ENCODE results near the gene TTLL11.

DNA sequence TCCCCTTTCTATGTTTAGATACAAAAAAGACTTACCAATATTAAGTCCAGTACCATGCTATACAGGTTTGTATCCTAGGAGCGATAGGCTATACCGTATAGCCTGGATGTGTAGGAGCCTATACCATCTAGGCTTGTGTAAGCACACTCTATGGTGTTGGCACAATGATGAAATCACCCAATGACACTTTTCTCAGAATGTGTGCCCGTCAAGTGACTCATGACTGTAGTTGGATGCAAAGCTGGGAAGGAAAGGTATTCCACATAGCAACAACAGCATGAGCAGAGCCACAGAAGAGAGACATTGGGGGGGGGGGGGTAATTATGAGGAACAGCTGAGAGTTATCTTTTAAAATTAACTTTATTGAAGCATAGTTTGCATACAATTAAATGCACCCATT, 63.2 kb downstream of the TTLL11 start:
- no peak for TF ChIP-seq EGR1 (IDR thresholded peaks at IDR 0.05; ENCODE audit: borderline replicate concordance, low read depth, low read length)
- TF ChIP-seq EP300 (IDR thresholded peaks at IDR 0.05; ENCODE audit: borderline replicate concordance in 1 of 2, low read depth in 2 of 2, low read length in 2 of 2), result no peak
- TF ChIP-seq SP2 (IDR thresholded peaks at IDR 0.05; ENCODE audit: low read length), result no peak
- no peak for TF ChIP-seq GTF2F1 (IDR thresholded peaks at IDR 0.05; ENCODE audit: borderline replicate concordance, low read depth, low read length)
- TF ChIP-seq, protein P1, sequence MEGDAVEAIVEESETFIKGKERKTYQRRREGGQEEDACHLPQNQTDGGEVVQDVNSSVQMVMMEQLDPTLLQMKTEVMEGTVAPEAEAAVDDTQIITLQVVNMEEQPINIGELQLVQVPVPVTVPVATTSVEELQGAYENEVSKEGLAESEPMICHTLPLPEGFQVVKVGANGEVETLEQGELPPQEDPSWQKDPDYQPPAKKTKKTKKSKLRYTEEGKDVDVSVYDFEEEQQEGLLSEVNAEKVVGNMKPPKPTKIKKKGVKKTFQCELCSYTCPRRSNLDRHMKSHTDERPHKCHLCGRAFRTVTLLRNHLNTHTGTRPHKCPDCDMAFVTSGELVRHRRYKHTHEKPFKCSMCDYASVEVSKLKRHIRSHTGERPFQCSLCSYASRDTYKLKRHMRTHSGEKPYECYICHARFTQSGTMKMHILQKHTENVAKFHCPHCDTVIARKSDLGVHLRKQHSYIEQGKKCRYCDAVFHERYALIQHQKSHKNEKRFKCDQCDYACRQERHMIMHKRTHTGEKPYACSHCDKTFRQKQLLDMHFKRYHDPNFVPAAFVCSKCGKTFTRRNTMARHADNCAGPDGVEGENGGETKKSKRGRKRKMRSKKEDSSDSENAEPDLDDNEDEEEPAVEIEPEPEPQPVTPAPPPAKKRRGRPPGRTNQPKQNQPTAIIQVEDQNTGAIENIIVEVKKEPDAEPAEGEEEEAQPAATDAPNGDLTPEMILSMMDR (IDR thresholded peaks at IDR 0.05; ENCODE audit: control extremely low read depth in 1 of 3, insufficient read depth in 1 of 3, low read depth in 1 of 3, low read length in 3 of 3), result no peak
- TF ChIP-seq EZH2 (IDR thresholded peaks at IDR 0.05; ENCODE audit: low read depth, low read length, severe bottlenecking), result no peak
- TF ChIP-seq, protein P2, sequence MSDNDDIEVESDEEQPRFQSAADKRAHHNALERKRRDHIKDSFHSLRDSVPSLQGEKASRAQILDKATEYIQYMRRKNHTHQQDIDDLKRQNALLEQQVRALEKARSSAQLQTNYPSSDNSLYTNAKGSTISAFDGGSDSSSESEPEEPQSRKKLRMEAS (IDR thresholded peaks at IDR 0.05), result no peak
- TF ChIP-seq YY1 (IDR thresholded peaks at IDR 0.05; ENCODE audit: low read depth, low read length), result no peak

Measured in H1 (cell line).